HEK293 (cell line): ENCODE measurements around the gene SERPING1.

Source experiments
- CTCF ChIA-PET: fragments of 350-600 bp; formaldehyde crosslinking; extraction: SDS; loops from one replicate; lab custom pipeline; 2021; ENCODE audit warnings: antibody characterized with exemption; lab: Yijun Ruan, JAX
- POLR2A ChIA-PET: fragments of 300-600 bp; formaldehyde crosslinking; extraction: SDS; loops from one replicate; lab custom pipeline; 2020; ENCODE audit warnings: antibody characterized with exemption, inconsistent platforms; lab: Yijun Ruan, JAX
- H3K27ac ChIP-seq: fragments of 200-500 bp; sonication (Bioruptor generic); 2 replicates; pipeline ENCODE4 v1.5.1; 2014; ENCODE audit warnings: low read depth, low read length, control low read depth, inconsistent platforms; ENCODE audit errors: extremely low read depth
- H3K36me3 ChIP-seq, 2 experiments: fragments of 200-500 bp in 1 of 2; sonication (Bioruptor generic) in 1 of 2; 1 replicate in 1 of 2; 2 replicates in 1 of 2; pipeline ENCODE4 v1.5.1; 2014 to 2017; ENCODE audit warnings: inconsistent platforms in 2 of 2, low read length in 2 of 2; ENCODE audit not compliant: control insufficient read depth in 2 of 2, insufficient read depth in 1 of 2
- H3K4me1 ChIP-seq: fragments of 200-500 bp; sonication (Bioruptor generic); 2 replicates; pipeline ENCODE4 v1.5.1; 2014; ENCODE audit warnings: mild to moderate bottlenecking, low read length, inconsistent platforms; ENCODE audit not compliant: control insufficient read depth, insufficient read depth
- H3K4me3 ChIP-seq: 2 replicates; pipeline ENCODE4 v1.5.1; 2011; ENCODE audit warnings: low read depth, mild to moderate bottlenecking, control low read depth, low read length, moderate library complexity
- H3K9me3 ChIP-seq: fragments of 200-500 bp; sonication (Bioruptor generic); 2 replicates; pipeline ENCODE4 v1.5.1; 2014; ENCODE audit warnings: low read depth, low read length, inconsistent platforms; ENCODE audit not compliant: control insufficient read depth, insufficient read depth
- BCL11A ChIP-seq: fragments of 450-650 bp; formaldehyde crosslinking; IDR thresholded peaks from 2 replicates; pipeline ENCODE4 v1.5.1; 2016; ENCODE audit warnings: low read depth, missing biosample characterization, missing genetic modification characterization
- GLIS1 ChIP-seq: fragments of 450-650 bp; formaldehyde crosslinking; IDR thresholded peaks from 2 replicates; pipeline ENCODE4 v1.5.1; 2016; ENCODE audit warnings: missing biosample characterization, missing genetic modification characterization
- MYNN ChIP-seq: fragments of 450-650 bp; formaldehyde crosslinking; IDR thresholded peaks from 2 replicates; pipeline ENCODE4 v1.5.1; 2016; ENCODE audit warnings: missing biosample characterization, missing genetic modification characterization, borderline replicate concordance
- OVOL3 ChIP-seq: fragments of 450-650 bp; formaldehyde crosslinking; IDR thresholded peaks from 2 replicates; pipeline ENCODE4 v1.5.1; 2016; ENCODE audit warnings: missing biosample characterization, missing genetic modification characterization
- SP7 ChIP-seq: fragments of 450-650 bp; formaldehyde crosslinking; IDR thresholded peaks from 2 replicates; pipeline ENCODE4 v1.5.1; 2016; ENCODE audit warnings: missing biosample characterization, missing genetic modification characterization
- ZBTB48 ChIP-seq: fragments of 450-650 bp; formaldehyde crosslinking; IDR thresholded peaks from 2 replicates; pipeline ENCODE4 v1.5.1; 2016; ENCODE audit warnings: missing biosample characterization, missing genetic modification characterization
- ZNF133 ChIP-seq: fragments of 450-650 bp; formaldehyde crosslinking; IDR thresholded peaks from 2 replicates; pipeline ENCODE4 v1.5.1; 2016; ENCODE audit warnings: missing biosample characterization, missing genetic modification characterization
- ZNF155 ChIP-seq: fragments of 450-650 bp; formaldehyde crosslinking; IDR thresholded peaks from 2 replicates; pipeline ENCODE4 v1.5.1; 2016; ENCODE audit warnings: missing biosample characterization, missing genetic modification characterization
- ZNF157 ChIP-seq: fragments of 450-650 bp; formaldehyde crosslinking; IDR thresholded peaks from 2 replicates; pipeline ENCODE4 v1.5.1; 2016; ENCODE audit warnings: missing biosample characterization, missing genetic modification characterization
- ZNF169 ChIP-seq: fragments of 450-650 bp; formaldehyde crosslinking; IDR thresholded peaks from 2 replicates; pipeline ENCODE4 v1.5.1; 2016; ENCODE audit warnings: missing biosample characterization, missing genetic modification characterization
- ZNF274 ChIP-seq, 2 experiments: fragments of 200-500 bp in 1 of 2; fragments of 450-650 bp in 1 of 2; sonication (Bioruptor generic) in 1 of 2; formaldehyde crosslinking in 1 of 2; IDR thresholded peaks; 2 replicates each; pipeline versions ENCODE4 v1.5.1 to v1.6.1; 2014 to 2016; ENCODE audit warnings: borderline replicate concordance in 1 of 2, inconsistent platforms in 1 of 2, low read length in 1 of 2, missing biosample characterization in 1 of 2, missing genetic modification characterization in 1 of 2
- ZNF335 ChIP-seq: fragments of 450-650 bp; formaldehyde crosslinking; conservative IDR thresholded peaks from 2 replicates; pipeline ENCODE4 v1.5.1; 2016; ENCODE audit warnings: missing biosample characterization, missing genetic modification characterization
- ZNF513 ChIP-seq: fragments of 450-650 bp; IDR thresholded peaks from 2 replicates; pipeline ENCODE4 v1.5.1; 2018; ENCODE audit warnings: missing biosample characterization, missing genetic modification characterization
- ZNF529 ChIP-seq: fragments of 450-650 bp; formaldehyde crosslinking; IDR thresholded peaks from 2 replicates; pipeline ENCODE4 v1.5.1; 2017; ENCODE audit warnings: missing genetic modification characterization, missing biosample characterization; ENCODE audit not compliant: insufficient replicate concordance
- ZNF561 ChIP-seq: fragments of 450-650 bp; IDR thresholded peaks from 2 replicates; pipeline ENCODE4 v1.5.1; 2018; ENCODE audit warnings: missing biosample characterization, missing genetic modification characterization, borderline replicate concordance
- ZNF623 ChIP-seq: fragments of 450-650 bp; formaldehyde crosslinking; IDR thresholded peaks from 2 replicates; pipeline ENCODE4 v1.5.1; 2016; ENCODE audit warnings: missing biosample characterization, missing genetic modification characterization
- ZNF785 ChIP-seq: fragments of 450-650 bp; formaldehyde crosslinking; IDR thresholded peaks from 2 replicates; pipeline ENCODE4 v1.5.1; 2016; ENCODE audit warnings: missing biosample characterization, missing genetic modification characterization
- ZNF791 ChIP-seq: fragments of 450-650 bp; formaldehyde crosslinking; IDR thresholded peaks from 2 replicates; pipeline ENCODE4 v1.5.1; 2016; ENCODE audit warnings: missing biosample characterization, missing genetic modification characterization
- TF ChIP-seq, protein P1 (sequence below): fragments of 450-650 bp; formaldehyde crosslinking; optimal IDR thresholded peaks from 2 replicates; pipeline ENCODE3; 2016; ENCODE audit warnings: missing biosample characterization, mild to moderate bottlenecking, missing genetic modification characterization
- TF ChIP-seq, protein P2 (sequence below): fragments of 450-650 bp; formaldehyde crosslinking; IDR thresholded peaks from 2 replicates; pipeline ENCODE4 v1.5.1; 2017; ENCODE audit warnings: missing biosample characterization, missing genetic modification characterization

Gene SERPING1

GRCh38 chr11:57599381-57599780 is 1.9 kb downstream of the SERPING1 start:
- POLR2A ChIA-PET, result no interaction called here
- Histone ChIP-seq H3K9me3 (no peaks in the 10 kb centered on the region), H3K36me3 (no peaks in the 10 kb centered on the region), H3K4me1 (no peaks in the 10 kb centered on the region), H3K4me3 (no peak overlapping the region), H3K27ac (no peak overlapping the region)
- CTCF ChIA-PET, result interaction anchor here (1.0 to 1.7 kb wide), 3 partner anchors 31 to 45 kb away, joined by 3 to 6 read pairs (median 4); partner anchors contain the start of gene UBE2L6
- no peak for TF ChIP-seq ZNF169 (tag by site-specific recombination)
- TF ChIP-seq ZNF561 (tag by site-specific recombination), result no peak
- no peak for TF ChIP-seq SP7 (tag by site-specific recombination)
- TF ChIP-seq ZNF791 (tag by site-specific recombination), result no peak
- TF ChIP-seq, protein P1, sequence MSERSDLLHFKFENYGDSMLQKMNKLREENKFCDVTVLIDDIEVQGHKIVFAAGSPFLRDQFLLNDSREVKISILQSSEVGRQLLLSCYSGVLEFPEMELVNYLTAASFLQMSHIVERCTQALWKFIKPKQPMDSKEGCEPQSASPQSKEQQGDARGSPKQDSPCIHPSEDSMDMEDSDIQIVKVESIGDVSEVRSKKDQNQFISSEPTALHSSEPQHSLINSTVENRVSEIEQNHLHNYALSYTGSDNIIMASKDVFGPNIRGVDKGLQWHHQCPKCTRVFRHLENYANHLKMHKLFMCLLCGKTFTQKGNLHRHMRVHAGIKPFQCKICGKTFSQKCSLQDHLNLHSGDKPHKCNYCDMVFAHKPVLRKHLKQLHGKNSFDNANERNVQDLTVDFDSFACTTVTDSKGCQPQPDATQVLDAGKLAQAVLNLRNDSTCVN (tag by site-specific recombination), result no peak
- no peak for TF ChIP-seq ZNF157
- TF ChIP-seq BCL11A (tag by site-specific recombination), result no peak
- no peak for TF ChIP-seq MYNN (tag by site-specific recombination)
- no peak for TF ChIP-seq OVOL3 (tag by site-specific recombination)
- no peak for TF ChIP-seq ZNF623 (tag by site-specific recombination)

- ChIA-PET CTCF (interaction anchor here (0.6 kb wide), 1 partner anchor 12 kb away, joined by 5 read pairs; no protein-coding TSS in a partner anchor), POLR2A (no interaction called here)
- TF ChIP-seq GLIS1 (tag by site-specific recombination) (peak; percentile 76), ZNF513 (tag by site-specific recombination) (no peak)
- Histone ChIP-seq H3K4me1 (no peaks in the 10 kb centered on the region), H3K27ac (no peak overlapping the region), H3K4me3 (no peak overlapping the region), H3K9me3 (no peaks in the 10 kb centered on the region), H3K36me3 (no peaks in the 10 kb centered on the region)
Observed at GRCh38 chr11:57601297-57601696, 3.8 kb downstream of the SERPING1 start.

DNA sequence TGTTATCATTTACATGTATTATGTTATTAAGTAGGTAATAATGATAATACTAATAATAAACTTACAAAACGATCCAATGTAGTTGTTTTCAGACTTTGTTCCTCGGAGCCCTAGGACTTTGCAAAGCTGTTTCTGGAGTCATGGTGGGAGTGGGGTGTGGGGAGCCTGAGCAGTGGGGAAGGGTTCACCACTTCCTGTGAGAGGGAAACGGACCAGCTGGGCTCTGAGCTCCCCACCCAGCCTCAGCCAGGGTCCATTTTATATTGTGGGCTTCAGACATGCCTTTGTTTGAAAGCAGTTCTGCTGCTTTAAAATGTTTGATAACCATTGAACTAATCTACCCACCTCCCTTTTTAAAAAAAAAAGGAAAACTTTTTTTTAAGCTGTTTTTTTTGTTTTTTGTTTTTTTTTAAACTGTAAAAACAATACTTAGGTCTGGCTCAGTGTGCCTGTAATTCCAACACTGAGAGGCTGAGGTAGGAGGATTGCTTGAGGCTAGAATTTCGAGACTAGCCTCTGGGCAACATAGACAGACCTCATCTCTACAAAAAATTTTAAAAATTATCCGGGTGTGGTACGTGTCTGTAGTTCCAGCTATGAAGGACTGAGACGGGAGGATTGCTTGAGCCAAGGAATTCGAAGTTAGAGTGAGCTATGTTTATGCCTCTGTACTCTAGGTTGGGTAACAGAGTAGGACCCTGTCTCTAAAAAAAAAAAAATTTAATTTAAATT is 7.0 kb downstream of the SERPING1 start:
- Histone ChIP-seq H3K36me3 (no peaks in the 10 kb centered on the region), H3K4me3 (no peak overlapping the region), H3K9me3 (no peaks in the 10 kb centered on the region), H3K27ac (no peak overlapping the region), H3K4me1 (no peaks in the 10 kb centered on the region)
- TF ChIP-seq ZNF335, result peak; percentile 29; the same call in 1 of the 2 replicates
- TF ChIP-seq ZNF133, result no peak
- ChIA-PET CTCF (interaction anchor here (0.6 to 1.3 kb wide), 5 partner anchors 33 to 121 kb away, joined by 3 to 15 read pairs (median 3); no protein-coding TSS in a partner anchor), POLR2A (interaction anchor here (1.0 kb wide), 1 partner anchor 37 kb away, joined by 3 read pairs; no protein-coding TSS in a partner anchor)

DNA sequence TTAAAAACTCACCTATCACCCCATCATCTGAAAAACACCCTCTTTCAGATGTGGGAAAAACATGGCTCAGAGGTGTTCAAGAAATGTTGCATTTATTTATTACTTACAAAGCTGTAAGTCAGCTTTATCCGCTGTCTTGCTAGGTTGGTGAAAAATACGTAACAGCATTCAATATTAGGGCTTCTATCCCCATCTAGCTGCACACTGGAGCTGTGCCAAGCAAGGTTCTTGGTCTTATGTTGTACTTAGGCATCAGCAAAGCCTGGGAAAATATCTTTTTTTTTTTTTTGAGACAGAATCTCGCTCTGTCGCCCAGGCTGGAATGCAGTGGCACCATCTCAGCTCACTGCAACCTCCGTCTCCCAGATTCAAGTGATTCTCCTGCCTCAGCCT is 7.5 kb downstream of the SERPING1 start:
- CTCF ChIA-PET, result interaction anchor here (0.6 to 1.3 kb wide), 4 partner anchors 34 to 121 kb away, joined by 3 to 15 read pairs (median 3); no protein-coding TSS in a partner anchor
- H3K27ac ChIP-seq, result no peak overlapping the region
- H3K4me1 ChIP-seq, result no peaks in the 10 kb centered on the region
- no peaks in the 10 kb centered on the region for H3K36me3 ChIP-seq
- POLR2A ChIA-PET, result interaction anchor here (1.0 kb wide), 1 partner anchor 36 kb away, joined by 3 read pairs; no protein-coding TSS in a partner anchor
- TF ChIP-seq ZNF529, result no peak
- no peak for TF ChIP-seq ZNF785 (tag by site-specific recombination)
- TF ChIP-seq, protein P2, sequence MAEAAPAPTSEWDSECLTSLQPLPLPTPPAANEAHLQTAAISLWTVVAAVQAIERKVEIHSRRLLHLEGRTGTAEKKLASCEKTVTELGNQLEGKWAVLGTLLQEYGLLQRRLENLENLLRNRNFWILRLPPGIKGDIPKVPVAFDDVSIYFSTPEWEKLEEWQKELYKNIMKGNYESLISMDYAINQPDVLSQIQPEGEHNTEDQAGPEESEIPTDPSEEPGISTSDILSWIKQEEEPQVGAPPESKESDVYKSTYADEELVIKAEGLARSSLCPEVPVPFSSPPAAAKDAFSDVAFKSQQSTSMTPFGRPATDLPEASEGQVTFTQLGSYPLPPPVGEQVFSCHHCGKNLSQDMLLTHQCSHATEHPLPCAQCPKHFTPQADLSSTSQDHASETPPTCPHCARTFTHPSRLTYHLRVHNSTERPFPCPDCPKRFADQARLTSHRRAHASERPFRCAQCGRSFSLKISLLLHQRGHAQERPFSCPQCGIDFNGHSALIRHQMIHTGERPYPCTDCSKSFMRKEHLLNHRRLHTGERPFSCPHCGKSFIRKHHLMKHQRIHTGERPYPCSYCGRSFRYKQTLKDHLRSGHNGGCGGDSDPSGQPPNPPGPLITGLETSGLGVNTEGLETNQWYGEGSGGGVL (tag by site-specific recombination), result no peak
- TF ChIP-seq ZNF274 (IDR thresholded peaks at IDR 0.05; ENCODE audit: low read length), result no peak
- TF ChIP-seq ZNF274 (tag by site-specific recombination; IDR thresholded peaks at IDR 0.05; ENCODE audit: borderline replicate concordance), result no peak
- TF ChIP-seq ZNF155 (tag by site-specific recombination), result no peak
- no peak for TF ChIP-seq ZBTB48 (tag by site-specific recombination)
- TF ChIP-seq, all 188 proteins: peak for 0
- H3K9me3 ChIP-seq, result no peaks in the 10 kb centered on the region
- H3K4me3 ChIP-seq, result no peak overlapping the region
